ENCODE measurements around the gene NFE2L2. TPM values are rescaled to one million over a fixed set of nuclear protein-coding genes. Genes with fewer than 3 reads are reported as not detected.

NFE2L2 gene
- total RNA-seq, 2 donors from 2014 or later: 98.6 to 126 TPM

GRCh38 chr2:177235855-177236437 is 28.6 kb downstream of the NFE2L2 start:
- Histone ChIP-seq H3K27me3 (replicated peaks; ENCODE audit: insufficient read depth) (no peaks in the 10 kb centered on the region), H3K4me1 (replicated peaks) (peaks cover 8% of the 10 kb centered on the region), H3K9me3 (no peaks in the 10 kb centered on the region), H3K36me3 (peaks cover 3 to 6% of the 10 kb centered on the region in 2 donors), H3K4me3 (no peak overlapping the region), H3K27ac (no peak overlapping the region)
- DNase-seq (ENCODE audit: low spot score): no peak
- TF ChIP-seq CTCF (IDR thresholded peaks at IDR 0.05): no peak
- WGBS: 88% methylated on average over 6 of the region's 6 CpGs
- intact Hi-C loops (cut with DNase I): no loop called here

GRCh38 chr2:177234267-177234666 is 30.3 kb downstream of the NFE2L2 start:
- intact Hi-C loops (cut with DNase I): no loop called here
- no peak overlapping the region for H3K27ac ChIP-seq
- H3K4me1 ChIP-seq (replicated peaks): no peaks in the 10 kb centered on the region
- TF ChIP-seq CTCF (IDR thresholded peaks at IDR 0.05): no peak
- TF ChIP-seq POLR2A (IDR thresholded peaks at IDR 0.05): no peak
- no peak for TF ChIP-seq POLR2AphosphoS5 (IDR thresholded peaks at IDR 0.05)
- H3K36me3 ChIP-seq: peaks cover 3 to 6% of the 10 kb centered on the region in 2 donors
- H3K9me3 ChIP-seq: no peaks in the 10 kb centered on the region
- no peak overlapping the region for H3K4me3 ChIP-seq
- no peaks in the 10 kb centered on the region for H3K27me3 ChIP-seq (replicated peaks; ENCODE audit: insufficient read depth)
- no peak for DNase-seq (ENCODE audit: low spot score)

- WGBS: 86% methylated on average over 8 of the region's 8 CpGs
- Histone ChIP-seq H3K27me3 (replicated peaks; ENCODE audit: insufficient read depth) (no peaks in the 10 kb centered on the region), H3K4me3 (no peak overlapping the region), H3K4me1 (replicated peaks) (no peaks in the 10 kb centered on the region), H3K27ac (no peak overlapping the region), H3K36me3 (peaks cover 3 to 6% of the 10 kb centered on the region in 2 donors), H3K9me3 (no peaks in the 10 kb centered on the region)
- intact Hi-C loops (cut with DNase I): no loop called here
- TF ChIP-seq POLR2A (IDR thresholded peaks at IDR 0.05): no peak
- no peak for TF ChIP-seq POLR2AphosphoS5 (IDR thresholded peaks at IDR 0.05)
- no peak for TF ChIP-seq CTCF (IDR thresholded peaks at IDR 0.05)
- DNase-seq (ENCODE audit: low spot score): no peak
Measured at GRCh38 chr2:177232098-177232704, 32.3 kb downstream of the NFE2L2 start.

- H3K4me3 ChIP-seq: no peak overlapping the region
- intact Hi-C loops (cut with DNase I): no loop called here
- WGBS: 87% methylated on average over 3 of the region's 3 CpGs
- H3K27me3 ChIP-seq (replicated peaks; ENCODE audit: insufficient read depth): no peaks in the 10 kb centered on the region
- no peak overlapping the region for H3K27ac ChIP-seq
- no peak for DNase-seq (ENCODE audit: low spot score)
- H3K36me3 ChIP-seq: peaks cover 3 to 6% of the 10 kb centered on the region in 2 donors
- no peaks in the 10 kb centered on the region for H3K9me3 ChIP-seq
- TF ChIP-seq CTCF (IDR thresholded peaks at IDR 0.05): no peak
- TF ChIP-seq POLR2AphosphoS5 (IDR thresholded peaks at IDR 0.05): no peak
- TF ChIP-seq POLR2A (IDR thresholded peaks at IDR 0.05): no peak
- no peaks in the 10 kb centered on the region for H3K4me1 ChIP-seq (replicated peaks)
Measured at GRCh38 chr2:177231270-177231669, 33.3 kb downstream of the NFE2L2 start.
